Skin epidermis (tissue), 12 donors: ENCODE measurements around the gene DOLPP1.
"Not testable (repeated sequence)": the region's sequence is repeated elsewhere in the genome, so short reads cannot be mapped to it uniquely, and the experiment has no call there.

Experiments
- H3K27ac ChIP-seq, 21 experiments: fragments of 200-600 bp; sonication (generic) in 11 of 21; one replicate each; pipeline ENCODE4 v1.5.0; 2020; ENCODE audit warnings: mild to moderate bottlenecking in 3 of 21, inconsistent platforms in 2 of 21, moderate library complexity in 2 of 21
- H3K4me3 ChIP-seq, 7 experiments: fragments of 200-600 bp; sonication (generic) in 2 of 7; one replicate each; pipeline ENCODE4 v1.5.0; 2020; ENCODE audit warnings: inconsistent platforms in 2 of 7, mild to moderate bottlenecking in 2 of 7, moderate library complexity in 1 of 7

Gene DOLPP1

DNA sequence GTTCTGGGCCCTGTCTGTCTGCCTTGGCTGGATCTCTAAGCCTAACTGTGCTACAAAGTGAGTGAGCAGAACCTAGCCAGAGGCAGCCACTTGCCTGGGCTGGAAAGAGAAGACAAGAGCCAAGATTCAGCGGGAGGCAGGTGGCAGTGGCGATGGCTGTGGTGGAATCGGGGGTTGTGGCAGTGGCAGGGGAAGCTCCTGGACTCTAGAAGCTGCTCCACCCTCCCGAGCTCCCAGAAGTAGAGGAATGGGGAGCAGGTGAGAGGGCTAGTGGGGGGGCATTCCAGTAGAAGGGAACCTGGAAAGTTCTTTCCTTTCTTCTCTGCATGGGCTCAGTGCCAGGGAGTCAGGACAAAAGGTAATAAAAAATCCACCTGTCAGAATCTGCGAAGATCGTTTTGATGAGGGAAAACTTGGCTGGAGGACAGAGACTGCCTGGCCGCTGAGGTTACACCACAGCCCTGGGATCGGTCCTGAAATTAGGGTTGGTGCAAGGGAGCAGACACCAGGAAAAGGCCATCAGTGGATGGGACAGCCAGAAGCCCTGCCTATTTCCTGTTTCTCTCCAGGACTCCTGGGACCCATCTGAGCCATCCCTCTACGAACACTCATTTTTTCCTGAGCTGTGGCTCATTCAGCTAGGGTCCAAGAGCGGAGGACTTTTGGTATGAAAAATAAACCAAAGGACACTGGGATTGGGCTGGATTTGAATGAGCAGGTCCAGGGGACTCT, 28.1 kb downstream of the DOLPP1 start:
- H3K27ac ChIP-seq = peak overlapping the region in 5 of 21 experiments; percentile 12 to 93 (median 67)
- H3K4me3 ChIP-seq = peak overlapping the region in 1 of 7 experiments; percentile 94

DNA sequence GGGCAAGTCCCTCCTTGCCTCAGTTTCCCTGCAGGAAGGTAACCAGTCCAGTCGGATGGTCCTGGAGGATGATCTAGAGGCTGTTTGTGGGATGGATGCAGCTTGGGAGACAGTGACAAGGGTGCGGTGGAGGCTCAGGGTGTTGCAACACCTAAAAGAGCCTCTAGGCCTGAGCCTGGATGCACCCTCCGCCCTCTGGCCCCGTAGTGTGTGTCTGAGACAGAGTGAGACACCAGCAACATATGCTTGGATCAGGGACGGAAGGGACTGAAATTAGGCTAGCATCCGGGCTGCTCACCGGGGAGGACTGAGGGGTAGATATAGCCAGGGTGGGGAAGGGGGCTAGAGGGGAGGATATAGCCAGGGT, 28.6 kb downstream of the DOLPP1 start:
- peak overlapping the region in 10 of 21 experiments; percentile 12 to 97 (median 83) for H3K27ac ChIP-seq
- peak overlapping the region in 4 of 7 experiments; percentile 85 to 94 (median 92) for H3K4me3 ChIP-seq

DNA sequence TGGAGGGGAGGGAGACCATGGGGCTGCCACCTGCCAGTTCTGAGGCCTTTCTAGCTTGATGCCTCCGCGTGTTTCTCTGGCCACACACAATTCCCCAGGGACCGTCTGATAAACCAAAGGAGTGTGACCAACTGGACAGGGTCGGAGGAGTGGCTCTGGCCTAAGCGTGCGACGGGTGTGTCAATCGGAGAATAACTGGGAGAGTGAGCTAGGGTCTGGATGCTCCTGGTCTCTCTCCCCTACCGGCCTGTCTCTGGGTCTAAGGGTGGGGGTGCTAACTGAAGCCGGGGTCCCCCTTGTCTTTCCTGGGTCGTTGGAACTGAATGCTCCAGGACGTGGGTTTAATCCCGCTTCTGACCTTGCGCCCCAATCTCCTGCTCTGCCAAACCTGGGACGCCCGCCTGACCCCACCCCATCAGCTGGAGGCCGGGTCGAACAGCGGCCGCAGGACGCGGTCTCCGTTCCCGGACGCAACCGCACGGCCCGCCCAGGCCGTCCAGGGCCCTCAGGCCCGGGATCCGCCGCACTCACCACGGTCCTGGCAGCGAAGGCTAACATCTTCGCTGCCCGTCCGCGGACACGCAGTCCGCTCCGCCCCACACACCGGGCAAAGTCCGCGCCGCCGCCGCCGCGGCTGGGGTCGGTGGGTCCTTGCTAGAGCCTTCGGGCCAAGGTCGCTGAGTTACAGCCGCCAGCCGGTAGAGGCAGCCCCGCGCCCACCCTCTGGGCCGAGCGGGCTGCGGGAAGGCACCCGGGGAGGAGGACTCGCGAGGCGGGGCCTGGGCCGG, 29.2 kb downstream of the DOLPP1 start:
- Histone ChIP-seq H3K27ac (peak overlapping the region in 20 of 21 experiments; percentile 42 to 98 (median 90)), H3K4me3 (peak overlapping the region; percentile 67 to 95 (median 92))

GRCh38 chr9:129110740-129111527, 30.0 kb downstream of the DOLPP1 start, which contains the start of the genes CRAT and PTPA:
Gene CRAT (minus strand): TSS chr9:129110793. CDS start chr9:129110509, 284 bp downstream.
Gene PTPA (plus strand): TSS chr9:129111415. CDS start chr9:129111601, 186 bp downstream.
- H3K4me3 ChIP-seq = peak within 1 kb of the TSS; percentile 67 to 95 (median 92)

DNA sequence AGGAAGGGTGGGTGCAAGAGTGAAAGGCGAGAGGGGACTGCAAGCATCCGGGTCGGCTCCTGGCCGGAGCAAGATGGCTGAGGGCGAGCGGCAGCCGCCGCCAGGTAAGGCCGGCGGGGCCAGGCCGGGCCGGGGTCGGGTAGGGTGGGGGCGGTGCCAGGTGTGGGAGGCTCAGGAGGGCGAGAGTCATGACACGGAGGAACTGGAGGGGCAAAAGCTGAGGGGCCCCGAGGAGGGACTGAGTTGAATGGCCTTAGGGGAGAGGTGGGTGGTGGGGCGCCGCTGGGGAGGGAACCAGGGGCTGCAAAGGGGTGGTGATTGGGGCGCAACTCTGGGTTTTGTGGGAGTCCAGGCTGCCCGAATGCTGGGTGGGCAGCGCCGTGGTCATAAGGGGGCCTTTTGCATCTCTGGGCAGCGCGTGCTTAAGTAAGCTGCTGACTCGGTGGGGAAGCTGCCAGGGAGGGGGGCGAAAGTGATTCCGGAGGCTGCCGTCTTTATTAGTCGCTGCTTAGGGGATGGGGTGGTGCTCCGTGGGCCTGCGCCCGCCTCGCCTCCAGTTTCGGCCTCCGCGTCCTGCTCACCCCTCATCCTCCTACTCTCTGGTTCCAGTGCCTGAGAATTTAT, 30.7 kb downstream of the DOLPP1 start:
- Histone ChIP-seq H3K4me3 (peak overlapping the region; percentile 67 to 95 (median 92)), H3K27ac (peak overlapping the region; percentile 80 to 98 (median 93))

More at GRCh38 chr9:129110740-129111527, 30.0 kb downstream of the DOLPP1 start, which contains the start of the genes CRAT and PTPA:
- peak within 1 kb of the TSS; percentile 80 to 98 (median 93) for H3K27ac ChIP-seq

DNA sequence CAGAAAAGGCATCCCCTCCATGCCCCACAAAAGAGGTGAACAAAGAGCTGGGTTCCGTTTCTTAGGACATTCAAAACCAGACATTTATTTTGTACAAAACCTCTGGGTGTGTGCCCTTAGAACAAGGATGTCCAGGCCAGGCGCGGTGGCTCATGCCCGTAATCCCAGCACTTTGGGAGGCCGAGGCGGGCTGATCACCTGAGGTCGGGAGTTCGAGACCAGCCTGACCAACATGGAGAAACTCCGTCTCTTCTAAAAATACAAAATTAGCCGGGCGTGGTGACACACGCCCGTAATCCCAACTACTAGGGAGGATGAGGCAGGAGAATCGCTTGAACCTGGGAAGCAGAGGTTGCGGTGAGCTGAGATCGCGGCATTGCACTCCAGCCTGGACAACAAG, 31.6 kb downstream of the DOLPP1 start:
- Histone ChIP-seq H3K4me3 (peak overlapping the region in 4 of 7 experiments; percentile 67 to 94 (median 84)), H3K27ac (peak overlapping the region in 5 of 21 experiments; percentile 93 to 98 (median 93))

DNA sequence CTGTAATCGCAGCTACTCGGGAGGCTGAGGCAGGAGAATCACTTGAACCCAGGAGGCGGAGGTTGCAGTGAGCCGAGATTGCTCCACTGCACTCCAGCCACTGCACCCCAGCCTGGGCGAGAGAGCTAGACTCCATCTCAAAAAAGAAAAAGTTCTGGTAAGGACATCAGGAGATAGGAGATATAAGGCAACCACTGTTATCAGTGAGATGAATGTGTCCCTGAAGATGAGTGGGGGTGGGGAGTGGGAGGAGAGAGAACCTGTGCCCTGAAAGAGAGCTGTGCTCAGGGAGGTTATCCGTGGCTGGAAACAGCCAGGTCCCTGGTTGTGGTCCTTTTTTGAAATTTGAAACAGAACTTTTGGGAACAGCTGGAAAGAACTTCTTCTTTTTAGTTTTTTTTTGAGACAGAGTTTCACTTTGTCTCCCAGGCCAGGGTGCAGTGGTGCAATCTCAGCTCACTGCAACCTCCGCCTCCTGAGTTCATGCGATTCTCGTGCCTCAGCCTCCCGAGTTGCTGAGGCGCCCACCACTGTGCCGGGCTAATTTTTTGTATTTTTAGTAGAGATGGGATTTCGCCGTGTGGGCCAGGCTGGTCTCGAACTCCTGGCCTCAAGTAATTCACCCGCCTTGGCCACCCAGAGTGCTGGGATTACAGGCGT, 32.9 kb downstream of the DOLPP1 start:
- Histone ChIP-seq H3K4me3 (no peak overlapping the region), H3K27ac (peak overlapping the region in 1 of 21 experiments; percentile 14)

DNA sequence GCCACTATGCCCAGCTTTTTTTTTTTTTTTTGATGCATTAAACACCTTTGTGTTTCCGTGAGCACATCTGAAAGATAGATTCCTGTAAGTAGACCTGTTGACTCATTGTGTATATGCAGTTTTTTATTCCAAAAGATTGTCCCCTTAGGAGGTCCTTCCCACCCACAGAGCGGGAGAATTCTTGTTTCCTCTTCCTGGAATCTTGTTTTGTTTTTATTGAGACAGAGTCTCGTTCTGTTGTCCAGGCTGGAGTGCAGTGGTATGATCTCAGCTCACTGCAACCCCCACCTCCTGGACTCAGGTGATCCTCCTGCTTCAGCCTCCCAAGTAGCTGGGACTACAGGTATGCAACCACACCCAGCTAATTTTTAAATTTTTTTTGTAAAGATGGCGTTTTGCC, 37.9 kb downstream of the DOLPP1 start:
- no peak overlapping the region for H3K27ac ChIP-seq

GRCh38 chr9:129121483-129121882, 40.6 kb downstream of the DOLPP1 start:
- Histone ChIP-seq H3K27ac (peak overlapping the region in 5 of 21 experiments; percentile 10 to 64 (median 30)), H3K4me3 (no peak overlapping the region)

More for the DNA sequence above, 37.9 kb downstream of the DOLPP1 start:
- H3K4me3 ChIP-seq = no peak overlapping the region

DNA sequence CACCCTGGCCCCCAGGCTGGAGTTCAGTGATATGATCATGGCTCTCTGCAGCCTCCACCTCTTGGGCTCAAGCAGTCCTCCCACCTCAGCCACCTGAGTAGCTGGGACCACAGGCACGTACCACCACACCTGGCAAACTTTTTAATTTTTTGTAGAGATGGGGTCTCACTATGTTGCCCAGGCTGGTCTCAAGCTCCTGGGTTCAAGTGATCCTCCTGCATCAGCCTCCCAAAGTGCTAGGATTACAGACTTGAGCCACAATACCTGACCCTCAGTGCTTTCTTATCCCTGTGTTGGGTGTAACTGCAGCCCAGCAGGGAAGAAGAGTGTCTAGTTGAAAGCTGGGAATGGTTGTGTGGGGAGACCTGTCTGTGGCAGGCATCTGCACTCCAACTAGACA, 41.2 kb downstream of the DOLPP1 start:
- no peak overlapping the region for H3K4me3 ChIP-seq
- H3K27ac ChIP-seq = peak overlapping the region in 4 of 21 experiments; percentile 10 to 31 (median 29)

GRCh38 chr9:129122976-129123375, 42.1 kb downstream of the DOLPP1 start:
- not testable (repeated sequence) for H3K27ac ChIP-seq, H3K4me3 ChIP-seq

DNA sequence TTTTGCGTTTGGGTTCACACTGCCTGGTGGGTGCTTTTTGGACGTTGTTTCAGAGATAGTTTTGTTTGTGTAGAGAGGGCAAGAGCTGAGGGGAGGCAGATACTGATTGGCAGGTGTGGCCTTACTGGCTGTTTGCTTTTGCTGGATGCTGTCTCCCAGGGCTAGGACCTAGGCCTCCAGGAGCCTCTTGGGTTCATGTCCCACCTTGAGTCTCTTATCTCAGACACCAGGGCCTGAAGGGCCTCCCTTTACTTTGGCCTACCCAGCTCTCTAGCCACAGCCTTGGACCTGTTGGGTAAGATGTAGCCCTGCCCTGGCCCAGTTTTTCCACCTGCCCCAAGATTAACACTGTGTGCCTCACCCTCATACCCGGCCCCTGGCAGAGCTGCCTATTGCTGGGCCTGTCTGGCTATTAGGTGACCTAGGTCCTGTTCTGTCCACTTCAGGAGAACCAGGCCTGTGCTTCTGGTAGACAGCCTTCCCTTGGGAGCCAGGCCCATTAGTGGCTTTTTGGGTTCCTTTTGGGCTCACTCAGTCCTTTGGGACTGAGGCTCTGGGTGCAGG, 43.7 kb downstream of the DOLPP1 start:
- H3K27ac ChIP-seq = peak overlapping the region in 2 of 21 experiments; percentile 31 to 44
- H3K4me3 ChIP-seq = no peak overlapping the region

GRCh38 chr9:129125478-129125877, 44.6 kb downstream of the DOLPP1 start:
- no peak overlapping the region for H3K4me3 ChIP-seq

DNA sequence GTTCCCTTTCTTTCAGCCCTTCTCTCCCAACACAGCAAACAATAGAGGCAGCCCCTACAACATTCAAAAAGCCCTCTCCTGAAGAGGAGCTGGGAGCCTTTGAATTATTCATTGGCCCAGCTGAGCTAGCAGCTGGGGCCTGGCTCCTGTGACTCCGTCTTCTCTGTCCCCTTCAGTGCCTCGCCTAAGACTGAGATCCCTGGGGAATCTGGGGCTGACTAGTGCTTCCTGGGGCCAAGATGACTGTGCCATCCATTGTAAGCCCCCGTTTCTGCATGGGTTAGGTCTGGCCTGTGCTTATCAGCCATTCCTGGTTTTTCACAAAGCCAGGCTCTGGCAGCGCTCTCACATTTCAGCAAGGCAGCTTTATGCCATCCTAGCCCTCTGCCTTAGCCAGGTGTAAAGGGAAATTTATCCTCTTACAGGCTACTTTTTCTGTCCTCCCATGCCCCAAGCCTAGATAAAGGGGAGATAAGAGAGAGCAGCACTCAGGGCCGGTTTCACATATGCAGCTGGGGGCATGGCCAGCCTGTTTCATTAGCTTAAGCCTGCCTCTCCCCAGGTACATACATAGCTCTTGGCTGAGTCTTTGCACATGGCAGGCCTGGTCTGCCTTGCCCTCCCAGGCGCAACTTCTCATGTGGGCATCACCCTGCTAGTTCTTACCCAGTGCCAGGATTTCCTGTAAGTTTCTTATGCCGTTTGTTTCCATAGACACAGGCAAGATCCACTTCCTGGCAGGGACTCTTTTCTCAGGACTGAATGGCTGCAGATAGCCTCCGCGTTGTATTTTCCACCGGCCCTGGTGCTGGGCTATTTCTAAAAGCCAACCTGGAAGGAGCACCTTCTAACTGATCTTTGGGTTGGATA, 46.1 kb downstream of the DOLPP1 start:
- H3K4me3 ChIP-seq = no peak overlapping the region
- H3K27ac ChIP-seq = peak overlapping the region in 5 of 21 experiments; percentile 14 to 62 (median 35)

More at GRCh38 chr9:129125478-129125877, 44.6 kb downstream of the DOLPP1 start:
- H3K27ac ChIP-seq = no peak overlapping the region

- Histone ChIP-seq H3K4me3 (no peak overlapping the region), H3K27ac (no peak overlapping the region)
Observed at GRCh38 chr9:129128689-129129088, 47.8 kb downstream of the DOLPP1 start.

DNA sequence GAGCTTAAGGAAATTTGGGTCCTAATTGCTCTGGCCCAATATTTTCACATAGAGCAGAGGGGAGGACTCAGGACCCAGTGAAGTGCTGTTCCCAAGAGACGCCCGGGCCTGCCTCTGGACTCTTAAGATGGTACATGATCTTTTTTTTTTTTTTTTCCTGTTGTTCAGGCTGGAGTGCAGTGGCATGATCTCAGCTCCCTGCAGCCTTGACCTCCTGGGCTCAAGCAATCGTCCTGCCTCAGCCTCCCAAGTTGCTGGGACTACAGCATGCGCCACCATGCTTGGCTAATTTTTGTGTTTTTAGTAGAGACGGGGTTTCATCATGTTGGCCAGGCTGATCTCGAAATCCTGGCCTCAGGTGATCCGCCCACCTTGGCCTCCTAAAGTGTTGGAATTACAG, 49.4 kb downstream of the DOLPP1 start:
- not testable (repeated sequence) for H3K4me3 ChIP-seq, H3K27ac ChIP-seq

DNA sequence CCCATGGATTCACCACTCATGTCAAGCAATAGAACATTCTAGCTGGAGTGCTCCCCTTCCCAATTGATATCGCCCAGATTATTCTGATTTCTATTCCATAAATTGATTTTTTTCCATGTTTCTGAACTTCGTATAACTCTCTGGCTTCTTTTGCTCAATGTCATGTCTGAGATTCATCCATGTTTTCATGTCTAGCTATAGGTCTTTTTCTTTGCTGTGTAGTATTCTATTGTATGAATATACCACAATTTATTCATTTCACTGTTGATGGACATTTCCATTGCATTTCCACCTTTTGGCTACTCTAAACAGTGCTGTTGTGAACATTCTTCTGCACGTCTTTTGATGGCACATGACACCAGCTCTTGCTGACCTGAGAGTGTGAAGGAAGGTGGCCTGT, 49.9 kb downstream of the DOLPP1 start:
- no peak overlapping the region for H3K4me3 ChIP-seq
- no peak overlapping the region for H3K27ac ChIP-seq
